ENCODE results near the gene APOB.

APOB gene

GRCh38 chr2:20957788-20958525 is 85.9 kb downstream of the APOB start:
- no peak overlapping the region for H3K27ac ChIP-seq (ENCODE audit: low read length)
- TF ChIP-seq, protein P1, sequence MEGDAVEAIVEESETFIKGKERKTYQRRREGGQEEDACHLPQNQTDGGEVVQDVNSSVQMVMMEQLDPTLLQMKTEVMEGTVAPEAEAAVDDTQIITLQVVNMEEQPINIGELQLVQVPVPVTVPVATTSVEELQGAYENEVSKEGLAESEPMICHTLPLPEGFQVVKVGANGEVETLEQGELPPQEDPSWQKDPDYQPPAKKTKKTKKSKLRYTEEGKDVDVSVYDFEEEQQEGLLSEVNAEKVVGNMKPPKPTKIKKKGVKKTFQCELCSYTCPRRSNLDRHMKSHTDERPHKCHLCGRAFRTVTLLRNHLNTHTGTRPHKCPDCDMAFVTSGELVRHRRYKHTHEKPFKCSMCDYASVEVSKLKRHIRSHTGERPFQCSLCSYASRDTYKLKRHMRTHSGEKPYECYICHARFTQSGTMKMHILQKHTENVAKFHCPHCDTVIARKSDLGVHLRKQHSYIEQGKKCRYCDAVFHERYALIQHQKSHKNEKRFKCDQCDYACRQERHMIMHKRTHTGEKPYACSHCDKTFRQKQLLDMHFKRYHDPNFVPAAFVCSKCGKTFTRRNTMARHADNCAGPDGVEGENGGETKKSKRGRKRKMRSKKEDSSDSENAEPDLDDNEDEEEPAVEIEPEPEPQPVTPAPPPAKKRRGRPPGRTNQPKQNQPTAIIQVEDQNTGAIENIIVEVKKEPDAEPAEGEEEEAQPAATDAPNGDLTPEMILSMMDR (IDR thresholded peaks at IDR 0.05; ENCODE audit: borderline replicate concordance, extremely low read depth, low read length, poor library complexity, severe bottlenecking), result no peak
- no peak for TF ChIP-seq EZH2 (IDR thresholded peaks at IDR 0.05; ENCODE audit: borderline replicate concordance, low read depth, low read length, severe bottlenecking)
- no peaks in the 10 kb centered on the region for H3K36me3 ChIP-seq (ENCODE audit: insufficient read depth, low read length)
- no peak for DNase-seq
- H3K27me3 ChIP-seq (ENCODE audit: insufficient read depth, low read length, poor library complexity), result no peaks in the 10 kb centered on the region
- H3K9me3 ChIP-seq (ENCODE audit: insufficient read depth, low read length, severe bottlenecking), result no peaks in the 10 kb centered on the region
- no peaks in the 10 kb centered on the region for H3K79me2 ChIP-seq (ENCODE audit: insufficient read depth, low read length)
- no peak overlapping the region for H3K4me2 ChIP-seq (ENCODE audit: insufficient read depth, low read length)
- no peak for ATAC-seq (ENCODE audit: insufficient read depth, low read depth)
- no peaks in the 10 kb centered on the region for H4K20me1 ChIP-seq (ENCODE audit: insufficient read depth, low read length)
- no peak overlapping the region for H3K9ac ChIP-seq (ENCODE audit: low read depth, low read length)
- H3K4me3 ChIP-seq (ENCODE audit: low read depth in 1 of 2, low read length in 2 of 2), result no peak overlapping the region
- H3K4me1 ChIP-seq (ENCODE audit: insufficient read depth, low read length), result no peaks in the 10 kb centered on the region
- no peak overlapping the region for H2AFZ ChIP-seq (ENCODE audit: low read depth, low read length)

- no peaks in the 10 kb centered on the region for H3K9me3 ChIP-seq (ENCODE audit: insufficient read depth, low read length, severe bottlenecking)
- no peaks in the 10 kb centered on the region for H3K27me3 ChIP-seq (ENCODE audit: insufficient read depth, low read length, poor library complexity)
- TF ChIP-seq, protein P1 (IDR thresholded peaks at IDR 0.05; ENCODE audit: borderline replicate concordance, extremely low read depth, low read length, poor library complexity, severe bottlenecking), result no peak
- no peak for TF ChIP-seq EZH2 (IDR thresholded peaks at IDR 0.05; ENCODE audit: borderline replicate concordance, low read depth, low read length, severe bottlenecking)
- DNase-seq, result no peak
- H4K20me1 ChIP-seq (ENCODE audit: insufficient read depth, low read length), result no peaks in the 10 kb centered on the region
- ATAC-seq (ENCODE audit: insufficient read depth, low read depth), result no peak
- no peak overlapping the region for H3K4me3 ChIP-seq (ENCODE audit: low read depth in 1 of 2, low read length in 2 of 2)
- H3K36me3 ChIP-seq (ENCODE audit: insufficient read depth, low read length), result no peaks in the 10 kb centered on the region
- H3K27ac ChIP-seq (ENCODE audit: low read length), result no peak overlapping the region
- no peaks in the 10 kb centered on the region for H3K79me2 ChIP-seq (ENCODE audit: insufficient read depth, low read length)
- H3K9ac ChIP-seq (ENCODE audit: low read depth, low read length), result no peak overlapping the region
- H3K4me1 ChIP-seq (ENCODE audit: insufficient read depth, low read length), result no peaks in the 10 kb centered on the region
- no peak overlapping the region for H2AFZ ChIP-seq (ENCODE audit: low read depth, low read length)
- H3K4me2 ChIP-seq (ENCODE audit: insufficient read depth, low read length), result no peak overlapping the region
These were observed 88.4 kb downstream of the APOB start for GRCh38 chr2:20955277-20956026.

GRCh38 chr2:20953146-20953824 is 90.6 kb downstream of the APOB start:
- Histone ChIP-seq H3K4me2 (ENCODE audit: insufficient read depth, low read length) (no peak overlapping the region), H3K9me3 (ENCODE audit: insufficient read depth, low read length, severe bottlenecking) (no peaks in the 10 kb centered on the region), H4K20me1 (ENCODE audit: insufficient read depth, low read length) (no peaks in the 10 kb centered on the region), H3K4me3 (ENCODE audit: low read depth in 1 of 2, low read length in 2 of 2) (no peak overlapping the region), H3K9ac (ENCODE audit: low read depth, low read length) (no peak overlapping the region), H3K4me1 (ENCODE audit: insufficient read depth, low read length) (no peaks in the 10 kb centered on the region), H3K27me3 (ENCODE audit: insufficient read depth, low read length, poor library complexity) (no peaks in the 10 kb centered on the region), H3K36me3 (ENCODE audit: insufficient read depth, low read length) (no peaks in the 10 kb centered on the region), H2AFZ (ENCODE audit: low read depth, low read length) (no peak overlapping the region), H3K79me2 (ENCODE audit: insufficient read depth, low read length) (no peaks in the 10 kb centered on the region), H3K27ac (ENCODE audit: low read length) (no peak overlapping the region)
- DNase-seq (no peak), ATAC-seq (ENCODE audit: insufficient read depth, low read depth) (no peak)
- TF ChIP-seq EZH2 (IDR thresholded peaks at IDR 0.05; ENCODE audit: borderline replicate concordance, low read depth, low read length, severe bottlenecking), result no peak
- TF ChIP-seq, protein P1 (IDR thresholded peaks at IDR 0.05; ENCODE audit: borderline replicate concordance, extremely low read depth, low read length, poor library complexity, severe bottlenecking), result no peak

Data from DND-41 (cell line).